AG20443 (cell line): ENCODE data around the gene NBAS.

Experiments used
- DNase-seq: peaks from one replicate; pipeline ENCODE4 v3.0.0; 2012; ENCODE audit warnings: low spot score, mixed read lengths

Gene NBAS

DNA sequence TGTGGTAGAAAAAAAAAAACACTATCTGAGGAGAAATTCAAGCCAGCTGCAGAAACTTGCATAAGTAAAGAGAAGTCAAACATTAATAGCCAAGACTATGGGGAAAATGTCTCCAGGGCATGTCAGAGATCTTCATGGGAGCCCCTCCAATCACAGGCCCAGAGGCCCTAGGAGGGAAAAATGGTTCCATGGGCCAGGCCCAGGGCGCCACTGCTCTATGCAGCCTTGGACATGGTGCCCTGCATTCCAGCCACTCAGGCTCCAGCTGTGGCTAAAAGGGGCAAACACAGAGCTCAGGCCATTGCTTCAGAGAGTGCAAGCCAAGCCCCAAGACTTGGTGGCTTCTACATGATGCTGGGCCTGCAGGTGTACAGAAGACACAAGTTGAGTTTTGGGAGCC, 354.7 kb downstream of the NBAS start:
- DNase-seq = no peak

DNA sequence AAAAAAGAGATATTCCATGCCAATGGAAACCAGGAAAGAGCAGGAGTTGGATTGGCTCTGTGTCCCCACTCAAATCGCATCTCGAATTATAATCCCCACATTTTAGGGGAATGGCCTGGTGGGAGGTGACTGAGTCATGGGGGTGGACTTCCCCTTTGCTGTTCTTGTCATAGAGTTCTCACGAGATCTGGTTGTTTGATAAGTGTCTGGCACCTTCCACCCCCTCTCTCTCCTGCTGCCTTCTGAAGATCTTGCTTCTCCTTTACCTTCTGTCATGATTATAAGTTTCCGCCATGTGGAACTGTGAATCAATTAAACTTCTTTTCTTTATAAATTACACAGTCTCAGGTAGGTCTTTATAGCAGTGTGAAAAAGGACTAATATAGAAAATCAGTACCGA, 355.6 kb downstream of the NBAS start:
- DNase-seq = no peak

DNA sequence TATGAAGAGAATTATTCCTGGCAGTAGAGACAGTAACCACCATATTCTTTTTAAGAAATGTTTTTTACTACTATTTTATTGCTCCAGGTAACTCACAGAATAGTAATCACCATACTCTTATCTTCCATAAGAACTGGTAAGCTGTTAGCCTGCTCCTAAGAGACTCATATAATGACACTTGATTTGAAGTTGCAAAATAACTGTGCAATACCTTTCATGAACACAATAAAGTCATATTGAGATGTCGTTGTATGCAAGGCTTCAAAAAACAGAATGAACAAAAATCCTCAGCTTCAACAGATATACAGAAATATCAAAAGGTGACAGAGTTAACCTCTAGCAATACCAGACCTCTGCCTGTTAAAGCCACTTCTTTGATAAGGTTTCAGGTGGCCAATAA, 360.1 kb downstream of the NBAS start:
- no peak for DNase-seq

DNA sequence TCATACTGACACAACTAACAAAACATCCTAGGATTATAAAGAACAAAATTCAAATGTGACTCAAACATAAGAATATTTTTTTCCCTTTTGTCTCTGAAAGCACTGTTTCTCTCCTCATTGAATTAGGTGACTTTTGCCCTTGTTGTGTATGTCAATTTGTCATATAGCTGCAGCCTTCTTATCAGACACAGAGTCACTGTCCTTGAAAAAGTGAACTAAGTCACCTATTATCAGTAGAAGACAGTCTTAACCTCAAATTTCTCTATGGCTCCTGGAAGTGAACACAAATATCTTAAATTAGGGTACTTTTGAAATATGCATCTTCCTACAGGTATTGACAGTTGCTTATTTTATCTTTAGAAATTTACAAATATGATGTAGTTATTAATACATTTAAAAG, 360.6 kb downstream of the NBAS start:
- DNase-seq = no peak

DNA sequence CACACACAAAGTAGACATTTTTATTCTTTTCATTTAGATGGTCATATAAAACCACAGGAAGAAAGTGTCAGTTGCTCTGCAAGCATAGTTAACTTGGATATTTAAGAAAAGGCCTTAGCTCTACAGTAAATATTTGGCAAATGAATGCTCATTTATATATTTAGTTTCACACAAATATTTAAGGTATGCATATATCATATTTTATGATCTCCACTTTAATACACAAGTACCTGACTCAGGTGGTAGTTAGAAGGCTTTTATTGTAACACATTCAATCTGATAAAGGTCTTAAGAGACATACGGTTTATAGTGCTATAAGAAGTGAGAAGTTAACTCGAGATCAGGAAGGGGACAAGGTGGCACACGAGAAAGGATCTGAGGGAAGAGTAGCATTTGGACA, 363.1 kb downstream of the NBAS start:
- DNase-seq = no peak

DNA sequence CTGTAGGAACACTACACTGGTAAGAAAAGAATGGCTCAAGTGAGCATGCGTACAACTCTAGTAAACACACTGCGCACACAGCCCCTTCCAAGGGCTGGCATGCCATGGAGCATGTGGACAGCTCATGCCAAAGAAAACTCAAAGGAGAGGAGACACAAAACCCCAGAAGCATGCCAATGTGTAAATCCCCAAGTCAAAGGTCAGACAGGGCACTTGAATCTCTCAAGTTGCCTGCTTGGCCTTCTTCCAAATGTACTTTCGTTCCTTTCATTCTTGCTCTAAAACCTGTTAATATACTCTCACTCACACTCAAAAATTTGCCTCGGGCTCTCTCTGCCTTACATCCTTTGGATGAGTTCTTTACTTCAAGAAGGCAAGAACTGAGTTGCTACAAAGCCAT, 365.3 kb downstream of the NBAS start:
- DNase-seq = no peak

DNA sequence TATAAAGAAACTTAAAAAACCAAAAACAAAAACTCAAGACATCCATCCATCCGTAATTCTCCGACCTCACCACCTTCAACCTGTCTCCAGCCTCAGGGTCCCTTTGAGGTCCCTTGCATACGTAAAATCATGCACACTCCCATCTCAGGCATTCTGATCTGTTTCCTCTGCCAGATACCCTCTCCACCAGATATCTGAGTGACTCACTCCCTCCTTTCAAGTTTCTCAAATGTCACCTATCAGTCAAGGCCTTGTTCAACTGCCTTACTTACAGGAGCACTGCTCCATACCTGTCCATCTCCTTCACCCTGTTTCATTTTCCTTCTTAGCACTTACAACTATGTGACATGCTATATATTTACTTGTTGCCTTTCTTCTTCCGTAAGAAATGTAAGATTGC, 369.3 kb downstream of the NBAS start:
- no peak for DNase-seq

DNA sequence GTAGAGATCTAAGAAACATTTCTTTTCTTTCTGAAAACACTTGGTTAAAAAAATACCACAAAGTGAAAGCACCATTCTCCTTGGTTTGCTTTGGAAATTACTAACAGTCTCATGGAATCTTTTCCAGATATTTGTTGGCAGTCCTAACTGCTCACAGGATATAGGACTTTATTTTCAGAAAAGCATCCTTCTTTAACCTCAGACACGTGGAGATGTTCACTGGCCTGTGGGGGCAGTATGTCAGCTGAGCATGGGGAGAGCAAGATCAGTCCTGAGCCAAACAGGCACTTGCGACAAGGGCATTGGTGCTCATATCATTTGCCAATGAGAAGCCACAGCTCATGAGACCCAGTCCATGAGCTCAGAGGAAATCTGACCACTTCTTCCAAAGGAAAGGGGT, 371.9 kb downstream of the NBAS start:
- DNase-seq = peak; percentile 41

DNA sequence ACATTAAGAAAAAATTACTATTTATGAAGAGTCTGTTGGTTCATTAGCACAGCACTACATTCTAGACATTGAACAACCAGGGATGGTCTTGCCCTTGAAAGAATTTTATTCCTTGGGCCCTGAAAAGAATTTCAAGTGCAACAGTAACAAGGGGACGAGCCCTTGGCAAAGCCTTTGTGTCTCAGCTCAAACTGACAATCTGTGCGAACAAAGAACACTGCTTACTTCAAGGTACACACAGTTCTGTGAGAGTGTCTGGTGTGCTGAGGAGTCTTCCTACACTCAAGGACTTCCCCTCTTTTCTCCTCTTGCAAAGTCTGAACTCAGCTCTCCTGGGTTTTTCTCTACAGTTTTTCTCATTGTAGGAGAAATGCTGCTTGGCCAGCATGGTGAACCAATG, 373.4 kb downstream of the NBAS start:
- no peak for DNase-seq

DNA sequence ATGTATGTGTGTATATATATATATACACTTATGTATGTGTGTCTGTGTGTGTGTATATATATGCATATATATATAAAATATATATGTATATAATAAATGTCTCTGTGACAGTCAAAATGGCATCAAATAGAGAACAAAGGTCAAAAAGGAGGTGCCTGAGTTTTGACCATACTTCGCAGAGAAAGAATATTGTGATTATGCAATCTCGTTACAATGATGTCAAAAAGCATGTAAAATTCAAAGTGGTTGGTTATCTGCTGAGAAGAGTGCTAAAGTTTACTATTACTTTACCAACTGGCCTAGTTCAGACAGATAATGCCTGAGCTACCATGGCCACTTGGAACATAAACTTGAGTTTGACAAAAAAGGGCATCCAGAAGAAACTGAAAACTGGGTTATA, 375.0 kb downstream of the NBAS start:
- DNase-seq = no peak

DNA sequence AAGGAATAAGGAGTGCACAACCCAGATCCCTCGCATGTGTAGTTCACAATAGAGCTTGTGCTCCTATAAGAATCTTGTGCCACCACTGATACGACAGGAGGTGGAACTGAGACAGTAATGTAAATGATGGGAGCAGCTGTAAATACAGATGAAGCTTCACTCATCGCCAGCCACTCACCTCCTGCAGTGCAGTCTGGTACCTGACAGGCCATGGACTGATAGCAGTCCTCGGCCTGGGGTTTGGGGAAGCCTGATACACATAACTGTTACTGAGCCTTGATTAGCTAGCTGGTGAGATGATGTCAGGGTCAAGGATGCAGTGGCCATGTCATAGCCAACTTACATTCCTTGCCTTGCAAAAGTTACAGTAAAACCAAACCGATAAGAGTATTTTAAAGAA, 376.6 kb downstream of the NBAS start:
- DNase-seq = no peak

DNA sequence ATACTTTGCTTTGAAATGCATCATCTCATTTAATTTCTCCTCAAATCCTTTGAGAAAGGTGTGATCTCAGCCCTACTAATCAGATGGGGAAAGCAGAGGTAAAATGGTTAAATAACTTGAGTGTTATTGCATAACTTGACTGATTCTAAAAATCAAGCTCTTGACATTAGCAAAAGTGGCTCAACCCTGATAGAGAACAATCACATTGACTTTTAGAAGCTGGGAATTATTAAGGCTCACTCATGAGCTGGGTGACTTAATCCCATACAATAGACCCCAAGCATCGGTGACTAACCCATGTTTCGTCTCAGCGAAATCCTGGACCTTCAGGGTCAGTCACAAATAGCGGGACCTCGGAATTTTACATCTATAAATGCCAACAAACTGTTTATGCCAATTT, 378.9 kb downstream of the NBAS start:
- no peak for DNase-seq

DNA sequence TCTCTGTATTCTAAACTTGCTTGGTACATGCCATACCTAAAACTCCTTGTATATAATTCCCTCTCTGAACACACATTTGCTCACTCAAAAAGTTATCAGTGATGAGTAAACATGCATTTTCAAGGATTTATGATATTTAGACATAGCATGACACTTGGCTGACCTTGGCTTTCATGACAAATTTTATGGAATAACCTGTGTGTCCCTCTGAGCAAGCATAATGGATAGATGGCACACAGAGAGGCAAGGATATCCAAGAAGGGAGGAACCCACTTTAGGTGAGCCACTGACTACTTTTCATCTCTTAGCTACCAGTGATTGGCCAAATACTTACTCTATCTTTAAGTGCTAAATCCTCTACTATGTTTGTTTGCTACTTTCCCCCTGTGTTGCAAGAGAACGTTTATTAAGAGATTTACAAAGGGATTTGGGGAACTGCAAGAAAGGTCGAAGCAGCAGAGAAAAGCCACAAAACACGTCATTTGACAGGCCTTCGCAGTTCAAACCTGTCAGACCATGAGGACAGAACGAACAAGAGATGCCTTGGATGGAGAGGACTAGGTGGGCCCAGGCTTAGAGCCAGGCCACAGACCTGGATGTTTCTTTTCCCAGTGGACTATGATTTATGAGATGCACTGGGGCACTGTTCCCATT, 379.9 kb downstream of the NBAS start:
- no peak for DNase-seq

DNA sequence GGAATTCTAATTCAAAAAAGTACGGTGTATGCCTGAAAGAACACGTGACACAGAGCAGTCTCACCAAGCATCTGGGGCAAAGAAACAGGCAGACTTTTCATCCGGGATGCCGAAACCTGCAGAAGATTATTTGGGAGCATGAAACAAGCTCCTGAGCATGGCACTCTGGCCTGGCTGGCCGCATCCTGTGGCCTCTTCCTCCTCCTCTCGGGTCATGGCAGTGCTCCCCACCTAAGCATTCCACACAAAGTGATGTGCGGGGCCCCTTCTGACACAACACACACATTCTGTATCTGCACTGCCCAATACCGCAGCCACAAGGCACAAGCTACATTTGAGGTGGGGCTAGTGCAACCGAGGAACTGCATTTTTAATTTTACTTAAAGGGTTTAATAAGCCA, 380.8 kb downstream of the NBAS start:
- DNase-seq = no peak

DNA sequence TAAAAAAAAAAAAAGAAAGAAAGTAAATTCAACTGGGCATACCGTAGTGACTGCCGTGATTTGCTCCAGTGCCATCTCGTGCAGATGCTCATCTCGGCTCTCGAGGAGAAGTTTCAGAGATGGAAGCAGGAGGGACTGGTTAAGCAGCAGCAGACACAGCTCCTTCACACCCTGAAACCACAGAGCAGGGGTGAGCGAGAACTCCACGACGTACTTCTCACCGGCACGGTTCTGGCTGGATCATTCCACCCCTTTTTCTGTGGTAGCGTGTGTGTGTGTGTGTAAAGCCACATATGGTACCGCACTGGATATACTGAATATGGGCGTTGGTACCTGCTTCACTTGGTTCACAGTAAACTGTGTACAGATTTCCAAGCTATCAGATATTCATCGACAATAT, 382.2 kb downstream of the NBAS start:
- no peak for DNase-seq

DNA sequence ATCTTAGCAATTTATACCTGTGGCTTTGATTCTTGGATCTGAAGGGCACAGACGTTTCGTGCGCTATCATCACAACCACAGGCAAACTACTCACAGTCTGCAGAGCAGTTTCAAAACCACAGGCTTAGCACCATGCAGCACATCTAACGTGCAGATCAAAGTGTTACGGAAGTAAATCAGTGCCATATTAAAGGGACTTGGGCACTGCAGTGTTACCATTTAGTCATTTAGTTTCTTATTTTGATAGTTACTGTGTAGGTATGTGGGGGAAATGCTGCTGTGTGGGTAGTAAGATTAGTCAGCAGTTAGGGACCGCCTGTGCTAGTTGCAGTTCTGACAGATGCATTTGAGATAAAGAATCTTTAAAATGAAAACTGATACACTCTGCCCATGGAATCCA, 384.0 kb downstream of the NBAS start:
- DNase-seq = no peak

DNA sequence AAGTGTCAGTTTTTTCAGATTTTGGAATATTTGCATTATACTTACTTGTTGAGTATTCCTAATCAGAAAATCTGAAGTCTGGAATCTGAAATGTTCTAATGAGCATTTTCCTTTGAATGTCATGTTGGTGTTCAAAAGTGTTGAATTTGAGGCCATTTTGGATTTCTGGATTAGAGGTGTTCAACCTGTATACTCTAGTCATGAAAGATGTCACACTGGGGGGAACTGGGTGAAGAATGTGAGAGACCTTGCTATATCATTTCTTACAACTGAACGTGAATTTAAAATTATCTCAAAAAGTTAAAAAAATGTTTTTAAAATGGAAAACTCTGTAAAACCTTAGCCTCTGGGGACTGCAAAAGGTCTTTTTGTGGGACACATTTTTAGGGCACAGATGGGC, 384.5 kb downstream of the NBAS start:
- no peak for DNase-seq

DNA sequence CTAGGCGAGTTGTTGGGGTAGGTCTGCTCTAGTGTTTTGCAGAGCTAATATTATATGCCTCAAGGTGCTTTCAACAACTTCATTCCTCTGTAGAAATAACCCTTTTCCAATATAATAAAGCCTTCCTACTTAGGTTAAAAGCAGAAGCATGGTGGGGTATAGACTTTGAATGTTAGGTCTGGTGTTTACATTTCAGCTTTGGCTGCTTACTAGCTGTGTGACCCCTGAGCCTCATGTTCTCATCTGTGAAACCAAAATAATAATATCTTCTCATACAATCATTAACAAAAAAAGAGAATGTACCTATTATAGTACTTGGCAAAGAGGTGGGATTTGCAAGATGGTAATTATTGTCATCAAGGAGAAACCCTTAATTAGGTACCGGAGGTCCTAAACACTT, 386.6 kb downstream of the NBAS start:
- no peak for DNase-seq

DNA sequence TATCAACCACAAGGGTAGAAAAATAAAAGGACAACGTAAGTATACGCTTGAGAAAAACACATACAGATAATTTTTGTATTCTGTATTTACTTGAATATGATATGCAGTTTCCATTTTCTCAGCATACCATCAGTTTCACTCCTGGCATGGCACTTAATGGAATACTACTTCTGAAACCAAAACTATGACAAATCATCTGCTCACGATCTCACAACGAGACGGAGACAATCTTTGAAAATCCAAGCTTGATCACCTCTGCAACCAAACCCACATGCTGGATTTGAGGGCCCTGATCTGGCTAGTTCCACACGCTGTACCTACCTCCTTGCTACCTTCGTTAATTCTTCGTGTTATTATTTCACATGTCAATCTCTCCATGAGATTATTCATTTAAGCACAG, 387.6 kb downstream of the NBAS start:
- no peak for DNase-seq

DNA sequence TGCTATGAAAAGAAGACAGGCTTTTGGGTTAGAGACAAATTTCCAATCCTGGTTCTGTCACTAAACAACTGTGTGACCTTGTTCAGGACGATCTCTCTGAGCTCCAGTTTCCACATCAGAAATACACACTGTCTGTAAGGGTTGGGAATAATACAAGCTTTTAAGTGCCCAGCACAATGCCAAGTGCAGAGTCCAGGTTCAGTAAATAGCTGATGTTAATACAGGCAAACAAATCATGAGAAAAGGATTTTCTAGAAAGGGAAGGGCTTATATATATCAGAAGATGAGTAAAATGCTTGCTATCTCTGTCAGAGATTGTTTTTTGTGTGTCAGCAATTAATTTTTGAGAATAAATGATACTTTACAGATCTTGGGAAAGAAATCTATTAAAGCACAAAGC, 388.3 kb downstream of the NBAS start:
- no peak for DNase-seq

DNA sequence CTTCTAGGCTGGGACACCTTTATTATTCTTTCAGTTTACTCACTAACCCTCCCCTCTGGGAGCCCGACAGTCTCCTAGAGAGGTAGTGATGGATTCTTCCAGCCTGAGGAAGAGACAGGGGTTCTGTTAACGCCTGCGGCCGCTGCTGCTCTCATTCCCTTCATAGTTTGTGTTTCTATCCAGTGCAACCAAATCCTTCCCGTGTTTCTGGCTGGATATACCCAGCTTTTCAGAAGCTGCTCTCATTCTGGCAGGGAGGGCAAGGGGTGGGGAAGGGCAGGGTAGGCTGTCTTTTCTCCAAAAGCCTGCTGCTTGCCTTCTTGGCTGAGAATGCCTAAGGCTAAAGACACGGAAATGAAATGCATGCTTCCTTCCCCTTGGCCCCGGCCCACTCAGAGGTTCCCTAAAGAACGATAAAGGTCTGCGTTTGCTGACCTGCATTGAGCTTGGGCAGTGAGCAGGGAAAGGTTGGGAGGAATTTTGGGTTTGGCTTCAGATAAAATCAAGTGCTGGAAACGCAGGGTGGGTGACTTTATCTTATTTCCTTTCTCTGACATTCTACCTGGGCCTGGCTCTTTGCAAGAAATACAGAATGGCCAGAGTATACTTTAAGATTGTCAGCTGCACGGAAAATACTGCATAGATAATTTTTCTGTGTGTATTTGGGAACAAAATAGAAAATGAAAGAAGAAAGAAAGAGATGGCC, 390.9 kb downstream of the NBAS start:
- DNase-seq = peak; percentile 69

DNA sequence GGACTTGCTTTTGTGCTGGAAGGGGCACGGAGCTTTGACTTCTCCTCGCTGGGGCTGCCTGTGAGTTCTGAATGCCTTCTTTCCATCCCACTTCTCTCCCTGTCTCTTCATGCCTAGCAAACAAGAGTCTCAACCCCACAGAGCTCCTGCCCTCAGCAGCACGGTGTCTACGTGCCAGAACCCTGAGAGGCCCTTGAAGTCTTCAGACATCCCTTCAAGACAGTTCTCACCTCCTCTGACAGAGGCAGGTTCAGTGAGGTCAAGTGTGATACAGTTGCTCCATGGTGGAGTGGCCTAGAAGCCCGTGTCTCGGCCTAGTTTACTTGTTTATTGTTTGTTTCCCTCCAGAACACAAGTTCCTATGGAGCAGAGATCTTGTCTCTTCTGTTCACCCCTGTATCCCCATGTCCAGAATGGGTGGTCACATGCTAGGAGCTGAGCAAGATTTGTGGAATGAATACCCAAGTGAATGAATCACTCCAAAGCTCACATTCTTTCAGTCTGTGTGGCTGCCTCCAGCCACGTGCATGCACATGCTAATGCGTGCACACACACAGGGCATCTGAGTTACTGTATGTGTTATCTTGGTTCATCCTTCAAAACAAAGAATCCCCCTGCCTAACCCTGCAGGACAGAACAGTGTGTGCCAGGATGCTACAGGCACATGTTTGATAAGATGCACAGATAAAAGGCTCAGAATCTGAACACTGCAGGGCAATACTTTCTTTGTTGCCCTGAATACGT, 391.6 kb downstream of the NBAS start:
- DNase-seq = peak; percentile 95

DNA sequence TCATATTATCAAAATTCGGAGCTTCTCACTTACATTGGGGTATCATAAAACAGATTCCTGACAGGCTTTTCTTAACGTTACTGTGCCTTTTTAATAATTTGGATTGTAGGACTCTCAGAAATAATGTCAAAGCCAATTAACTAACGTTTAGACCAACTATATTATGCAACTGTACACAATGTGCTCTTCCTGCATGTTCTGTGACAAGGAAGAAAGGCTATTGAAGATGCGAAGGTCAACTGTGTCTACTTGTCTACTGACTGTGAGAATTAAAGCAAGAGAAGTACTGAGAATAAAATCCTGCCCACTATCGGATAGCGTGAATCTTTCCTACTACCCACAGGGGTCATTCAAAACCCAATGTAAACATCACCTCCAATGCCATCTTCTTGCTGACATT, 393.0 kb downstream of the NBAS start:
- DNase-seq = no peak

DNA sequence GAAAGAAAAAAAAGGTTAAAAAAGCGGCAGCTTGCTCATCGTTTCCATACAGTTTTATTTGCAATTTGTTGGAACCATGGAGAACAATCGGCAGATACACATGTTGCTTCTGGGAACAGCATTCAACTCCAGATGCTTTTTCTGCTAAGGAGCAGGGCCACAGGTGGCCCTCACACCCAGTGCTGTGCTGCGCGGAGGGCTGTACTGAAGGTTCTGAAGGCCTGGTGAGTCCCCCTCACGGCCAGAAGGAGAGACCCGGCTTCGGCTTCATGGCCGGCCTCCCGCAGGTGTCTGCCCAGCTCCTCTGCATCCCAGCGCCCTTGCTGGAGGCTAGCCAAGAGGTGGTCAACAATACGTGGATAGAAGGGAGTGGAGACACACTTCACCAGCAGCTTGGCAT, 394.3 kb downstream of the NBAS start:
- no peak for DNase-seq
